HG03378 (cell line): ENCODE data around the gene AGBL4.
"Not testable (repeated sequence)": the region's sequence is repeated elsewhere in the genome, so short reads cannot be mapped to it uniquely, and the experiment has no call there.

Source experiments
- ATAC-seq: cut with Tn5 transposase; IDR thresholded peaks from one replicate; pipeline ENCODE4 v1.9.1; 2021; ENCODE audit warnings: mild to moderate bottlenecking, moderate library complexity; ENCODE audit not compliant: unreplicated experiment

AGBL4 gene

DNA sequence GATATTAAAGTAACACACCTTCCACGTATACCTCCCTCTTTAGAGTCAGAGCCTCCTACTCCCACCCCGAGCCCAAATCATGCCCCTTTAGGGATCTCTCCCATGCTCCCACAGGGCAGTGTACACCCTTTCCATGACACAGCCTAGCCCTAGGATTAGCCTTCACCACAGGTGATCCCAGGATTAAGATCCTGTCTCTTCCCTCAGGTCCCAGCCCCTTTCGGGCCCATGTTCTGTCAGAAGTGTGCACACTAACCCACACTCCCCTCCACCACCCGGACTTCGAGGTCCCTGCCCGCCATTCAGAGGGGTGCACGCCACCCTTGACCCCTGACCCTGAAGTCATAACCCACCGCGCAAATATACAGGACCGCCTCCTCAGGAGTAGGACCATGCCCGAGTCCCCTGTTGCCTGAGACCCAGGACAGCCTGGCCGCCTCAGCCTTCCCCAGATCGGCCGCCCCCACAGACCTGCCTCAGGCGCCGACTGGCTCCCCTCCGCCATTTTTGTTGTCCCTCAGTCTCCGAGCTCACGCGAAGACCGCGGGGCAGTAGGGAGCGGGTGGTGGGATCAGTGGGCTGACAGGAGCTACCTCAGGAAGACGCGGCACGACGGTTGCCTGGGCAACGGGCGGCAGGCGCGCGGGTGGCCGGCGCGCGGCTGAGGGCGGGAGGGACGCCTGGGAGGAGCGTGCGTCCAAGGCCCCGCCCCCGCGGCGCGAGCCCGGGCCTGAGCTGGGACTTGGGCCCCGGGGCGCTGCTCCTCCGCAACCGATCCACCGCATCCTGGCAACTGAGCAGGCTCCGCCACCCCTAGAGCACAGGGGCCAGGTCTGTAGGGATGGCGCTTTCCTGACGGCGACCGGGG is at the start of gene AGBL4:
Gene AGBL4 (minus strand): TSS at position 663 of the 868 bp plus-strand sequence.
- no peak for ATAC-seq

DNA sequence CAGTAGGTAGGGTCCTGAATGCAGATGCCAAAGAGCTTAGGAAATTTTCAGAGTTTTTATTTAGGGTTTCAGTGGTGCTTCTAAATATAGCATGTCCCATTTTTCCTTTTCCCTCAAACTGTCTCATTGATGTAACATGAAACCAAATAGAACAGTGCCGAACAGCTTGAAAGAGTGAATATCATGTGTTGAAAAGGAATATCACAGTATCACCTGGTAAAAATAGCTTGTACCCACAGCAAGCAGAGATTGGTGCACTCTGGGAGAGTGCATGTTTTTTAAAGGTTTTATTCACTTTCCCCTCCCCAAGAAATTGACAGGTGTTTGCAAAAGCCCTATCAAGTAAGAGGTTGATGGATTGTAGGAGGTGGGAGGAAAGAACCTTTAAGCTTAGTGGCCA is 43.1 kb upstream of the AGBL4 start:
- ATAC-seq, result no peak

GRCh38 chr1:50060279-50060678 is 36.5 kb upstream of the AGBL4 start:
- ATAC-seq, result no peak

- ATAC-seq, result no peak
Measured at GRCh38 chr1:50048791-50049190, 25.0 kb upstream of the AGBL4 start.

- no peak for ATAC-seq
Measured at GRCh38 chr1:50047916-50048694, 24.4 kb upstream of the AGBL4 start.

- ATAC-seq, result no peak
Measured at GRCh38 chr1:50038237-50038809, 14.6 kb upstream of the AGBL4 start.

DNA sequence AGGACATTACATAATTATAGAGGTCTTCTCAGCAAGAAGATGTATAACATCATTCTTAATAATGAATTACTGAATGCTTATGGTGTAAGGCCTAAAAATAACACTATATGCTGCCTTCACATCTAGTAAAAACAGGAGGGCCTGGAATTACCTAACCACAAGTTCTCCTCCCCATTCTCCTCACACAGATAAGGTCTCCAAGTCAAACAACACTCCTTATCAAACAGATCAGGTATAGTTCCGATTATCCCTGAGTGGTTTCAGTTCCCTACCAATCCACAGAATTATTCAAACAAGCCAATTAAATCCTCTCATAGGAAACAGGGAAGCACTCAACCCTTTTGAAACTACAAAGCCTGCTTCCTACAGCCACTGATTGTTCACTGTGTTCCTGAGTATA is 4.0 kb upstream of the AGBL4 start:
- no peak for ATAC-seq

DNA sequence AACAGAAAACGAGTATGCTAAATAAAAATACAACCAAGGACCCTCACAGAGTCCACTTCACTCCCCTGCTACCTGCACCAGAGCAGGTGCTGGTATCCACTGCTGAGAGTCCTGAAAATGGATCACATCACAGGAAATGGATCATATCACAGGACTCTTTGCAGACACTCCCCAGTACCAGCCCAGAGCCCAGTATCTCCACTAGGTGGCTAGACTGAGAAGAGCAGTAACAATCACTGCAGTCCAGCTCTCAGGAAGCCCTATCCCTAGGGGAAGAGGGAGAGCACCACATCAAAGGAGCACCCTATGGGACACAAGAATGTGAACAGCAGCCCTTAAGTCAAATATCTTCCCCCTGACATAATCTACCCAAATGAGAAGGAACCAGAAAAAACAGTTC is 28.0 kb downstream of the AGBL4 start:
- ATAC-seq, result no peak

DNA sequence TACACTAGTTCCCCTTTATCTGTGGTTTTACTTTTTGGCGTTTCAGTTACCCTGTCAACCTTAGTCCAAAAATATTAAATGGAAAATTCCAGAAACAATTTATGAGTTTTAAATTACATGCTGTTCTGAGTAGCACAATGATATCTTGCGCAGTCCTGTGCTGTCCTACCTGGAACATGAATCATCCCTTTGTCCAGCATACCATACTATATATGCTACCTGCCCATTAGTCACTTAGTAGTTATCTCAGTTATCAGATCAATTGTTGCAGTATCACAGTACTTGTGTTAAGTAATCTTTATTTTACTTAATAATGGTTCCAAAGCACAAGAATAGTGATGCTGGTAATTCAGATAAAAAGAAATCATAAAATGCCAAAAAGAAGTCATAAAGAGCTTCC is 52.7 kb downstream of the AGBL4 start:
- ATAC-seq, result no peak

DNA sequence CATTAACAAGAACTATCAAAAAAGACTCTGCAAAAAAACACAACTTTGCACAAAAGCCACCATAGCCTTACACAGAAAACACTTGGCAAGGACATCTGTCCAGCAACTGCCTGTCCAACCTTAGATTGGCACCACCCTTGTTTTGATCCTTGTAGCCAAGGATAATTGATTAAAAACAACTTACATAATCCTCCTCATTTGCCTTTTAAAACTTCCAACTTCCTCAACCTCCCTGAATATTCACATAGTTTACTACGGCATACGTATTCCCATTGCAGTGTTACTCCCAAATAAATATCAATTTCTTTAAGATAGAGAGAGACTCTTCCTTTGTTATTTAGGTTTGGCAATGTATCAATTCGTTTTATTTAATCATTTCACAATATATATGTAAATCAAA is 72.4 kb downstream of the AGBL4 start:
- ATAC-seq, result no peak

- ATAC-seq, result not testable (repeated sequence)
Measured at GRCh38 chr1:49915301-49915700, 108.5 kb downstream of the AGBL4 start.

DNA sequence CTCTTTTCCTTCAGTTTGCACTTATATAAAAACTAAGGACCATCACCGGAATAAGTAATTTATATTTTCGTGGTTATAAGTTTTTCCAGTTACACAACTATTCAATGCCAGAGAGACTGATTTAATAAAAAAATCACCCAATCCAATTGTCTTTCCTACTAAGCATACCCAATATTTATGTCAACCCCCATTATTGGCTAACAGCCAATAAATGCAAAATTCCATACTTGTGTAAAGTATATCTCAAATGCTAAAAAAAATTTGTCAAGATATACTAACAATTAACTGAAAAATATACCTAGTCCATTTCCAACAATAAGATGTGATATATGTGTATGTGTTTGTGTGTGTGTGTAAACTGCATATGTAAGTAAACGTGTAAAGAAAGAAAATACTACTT is 117.4 kb downstream of the AGBL4 start:
- no peak for ATAC-seq

DNA sequence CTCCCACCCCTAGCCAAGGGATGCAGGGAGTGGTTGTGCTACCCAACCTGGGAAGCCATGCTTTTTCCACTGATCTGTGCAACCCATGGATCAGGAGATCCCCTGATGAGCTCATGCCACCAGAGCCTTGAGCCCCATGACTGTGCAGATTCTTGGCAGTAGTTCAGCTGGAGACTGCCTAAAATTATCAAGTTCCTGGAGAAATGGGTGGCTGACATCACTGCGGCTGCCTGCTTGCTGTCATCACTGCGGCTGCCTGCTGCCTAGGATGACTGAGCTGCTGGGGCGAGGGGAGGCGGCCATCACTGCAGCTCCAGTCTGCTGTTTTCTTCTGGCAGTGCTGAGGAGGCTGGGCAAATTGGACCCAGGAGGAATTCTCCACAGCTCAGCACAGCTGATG is 159.2 kb downstream of the AGBL4 start:
- ATAC-seq, result no peak

- ATAC-seq, result no peak
Measured at GRCh38 chr1:49854741-49855140, 169.0 kb downstream of the AGBL4 start.

GRCh38 chr1:49842596-49842995 is 181.2 kb downstream of the AGBL4 start:
- no peak for ATAC-seq

DNA sequence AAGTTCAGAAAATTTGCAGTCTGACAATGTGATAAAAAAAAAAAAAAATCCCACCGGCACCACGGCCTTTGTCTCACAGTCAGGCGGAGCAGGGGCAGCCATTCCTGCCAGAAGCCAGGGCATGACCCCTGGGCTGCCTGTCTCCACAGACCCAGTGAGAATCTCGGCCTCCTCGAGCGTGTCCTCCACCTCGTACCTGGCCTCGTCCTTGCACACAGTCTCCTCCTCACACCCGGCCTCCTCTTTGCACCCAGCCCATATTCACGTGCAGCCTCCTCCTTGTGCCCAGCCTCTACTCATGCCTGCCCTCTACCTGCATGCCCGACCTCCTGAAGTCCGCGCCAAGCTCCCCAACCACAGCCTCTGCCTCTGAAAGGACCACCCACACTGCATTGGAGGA is 182.0 kb downstream of the AGBL4 start:
- ATAC-seq, result no peak

GRCh38 chr1:49824261-49824660 is 199.5 kb downstream of the AGBL4 start:
- ATAC-seq, result no peak

DNA sequence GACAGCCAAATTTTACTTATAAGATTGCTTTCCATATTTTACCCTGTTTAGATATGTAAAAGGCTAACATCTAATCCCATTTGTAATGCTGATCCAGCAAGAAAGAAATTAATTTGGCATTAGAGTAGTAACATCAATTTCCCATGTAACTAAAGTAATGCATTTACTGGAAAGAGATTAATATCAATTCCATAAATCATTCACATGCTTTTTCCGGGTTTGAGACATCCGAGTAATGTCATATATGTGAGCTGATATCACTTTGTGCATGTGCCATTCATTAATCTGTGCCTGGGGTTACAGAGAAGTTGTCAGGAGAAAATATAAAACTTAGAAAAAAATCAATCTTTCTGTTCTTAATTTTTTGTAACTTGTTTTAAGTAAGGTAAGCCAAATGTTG is 206.1 kb downstream of the AGBL4 start:
- ATAC-seq, result no peak

DNA sequence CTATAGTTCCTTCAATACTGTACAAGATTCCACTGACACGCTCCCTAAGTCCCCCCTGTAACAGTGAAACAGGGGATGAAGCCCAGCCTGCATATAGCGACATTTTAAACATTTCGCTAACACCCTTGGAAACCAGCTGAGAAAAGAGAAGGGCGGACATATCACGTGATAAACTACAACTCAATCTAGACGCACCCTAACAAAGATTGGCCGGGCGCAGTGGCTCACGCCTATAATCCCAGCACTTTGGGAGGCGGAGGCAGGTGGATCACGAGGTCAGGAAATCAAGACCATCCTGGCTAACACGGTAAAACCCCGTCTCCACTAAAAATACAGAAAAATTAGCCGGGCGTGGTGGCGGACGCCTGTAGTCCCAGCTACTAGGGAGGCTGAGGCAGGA is 236.7 kb downstream of the AGBL4 start:
- not testable (repeated sequence) for ATAC-seq

DNA sequence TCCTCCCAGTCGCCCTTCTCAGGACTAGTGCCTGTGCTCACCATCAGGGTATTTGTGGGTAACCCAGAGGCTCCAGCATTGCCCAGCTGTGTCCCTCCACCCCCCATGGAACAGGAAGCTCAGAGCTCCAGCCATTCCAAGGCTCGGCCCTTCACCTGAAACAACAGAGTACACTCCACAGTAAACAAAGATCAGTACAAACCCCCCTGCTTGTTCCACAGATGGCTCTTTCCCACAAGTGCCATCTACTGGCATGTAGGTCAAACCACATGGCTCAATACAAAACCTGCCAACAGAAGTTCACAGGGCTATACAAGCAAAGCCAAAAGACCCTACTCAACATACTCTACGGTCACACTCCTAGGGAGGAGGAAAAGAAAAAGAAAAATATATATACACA is 258.7 kb downstream of the AGBL4 start:
- ATAC-seq, result no peak

- not testable (repeated sequence) for ATAC-seq
Measured at GRCh38 chr1:49738118-49738517, 285.6 kb downstream of the AGBL4 start.

DNA sequence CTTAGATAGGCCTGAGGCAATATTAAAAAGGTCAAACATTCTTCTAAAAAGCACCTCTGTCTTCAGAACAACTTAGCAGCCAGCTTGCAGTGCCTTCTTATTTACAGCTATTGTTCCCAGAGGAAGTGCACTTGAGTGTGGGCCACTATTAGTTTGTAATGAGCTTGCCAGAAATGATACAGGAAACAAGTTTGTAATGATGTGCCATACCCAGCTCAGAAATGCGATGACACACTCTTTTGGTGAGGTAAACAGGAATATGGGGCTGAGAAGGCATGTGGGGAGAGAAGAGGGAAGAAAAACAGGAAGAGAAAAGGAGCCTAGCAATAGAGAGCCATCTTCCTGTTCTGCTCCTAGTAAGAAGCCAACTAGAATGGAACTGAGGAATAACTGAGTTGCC is 295.4 kb downstream of the AGBL4 start:
- ATAC-seq, result no peak
